NCI-H2081 (cell line): Measurements from ENCODE around the gene ADAMTS1.

ENCODE experiments used
- DNase-seq, 2 experiments: peaks; one replicate each; lab custom pipeline; 2025; lab: John Stamatoyannopoulos, UW

The ADAMTS1 gene

DNA sequence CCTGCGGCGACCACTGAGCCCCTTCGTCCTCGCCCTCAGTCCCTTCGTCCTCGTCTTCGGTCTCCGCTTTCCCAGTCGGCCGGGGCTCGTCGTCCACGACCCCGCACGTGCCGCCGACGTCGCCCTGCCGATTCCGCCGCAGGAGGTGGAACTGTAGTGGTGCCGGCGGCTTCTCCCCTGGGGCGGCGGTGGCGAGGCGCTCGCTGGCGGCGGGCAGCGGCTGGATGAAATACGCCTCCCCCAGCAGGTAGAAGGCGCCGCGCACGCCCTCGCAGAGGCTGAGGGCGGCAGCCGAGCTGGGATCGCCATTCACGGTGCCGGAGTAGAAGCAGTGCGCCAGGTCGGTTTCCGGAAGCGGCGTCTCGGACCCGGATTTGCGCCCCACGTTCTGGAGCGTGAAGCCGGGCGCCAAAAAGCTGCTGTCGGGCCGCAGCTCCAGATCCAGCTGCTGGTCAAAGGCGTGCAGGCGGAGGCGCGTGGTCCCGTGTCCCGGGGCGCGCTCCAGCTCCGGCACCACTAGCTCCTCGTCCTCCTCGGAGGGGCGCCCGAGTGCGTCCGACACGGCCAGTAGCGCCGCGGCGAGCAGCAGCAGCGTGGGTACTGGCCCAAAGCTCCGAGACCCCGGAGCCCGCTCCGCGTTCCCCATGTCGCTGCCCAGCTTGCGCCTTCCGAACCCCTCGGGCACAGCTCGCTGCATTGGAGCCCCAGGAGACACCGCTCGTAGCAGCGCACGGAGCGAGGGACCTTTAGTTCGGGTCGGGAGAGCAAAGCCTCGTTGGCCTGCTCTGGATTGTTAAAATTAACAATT lies 747 bp downstream of the ADAMTS1 start:
- peak; percentile 1 to 19 for DNase-seq

DNA sequence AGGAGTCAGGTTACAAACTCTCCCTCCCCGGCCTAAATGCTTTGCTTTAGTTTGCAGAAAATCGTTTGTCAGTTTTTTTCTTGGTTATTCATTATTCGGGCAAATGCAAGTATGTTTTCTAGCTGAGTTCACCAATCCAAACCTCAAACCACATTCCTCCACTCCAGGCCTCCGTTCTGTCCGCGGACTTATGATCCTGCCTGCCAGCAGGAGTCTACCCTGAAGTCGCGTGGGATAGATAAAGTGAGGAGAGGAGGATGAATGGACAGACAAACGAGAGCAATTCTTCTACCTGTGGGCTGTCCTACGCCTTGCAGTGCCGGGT lies 1.3 kb downstream of the ADAMTS1 start:
- no peak for DNase-seq

DNA sequence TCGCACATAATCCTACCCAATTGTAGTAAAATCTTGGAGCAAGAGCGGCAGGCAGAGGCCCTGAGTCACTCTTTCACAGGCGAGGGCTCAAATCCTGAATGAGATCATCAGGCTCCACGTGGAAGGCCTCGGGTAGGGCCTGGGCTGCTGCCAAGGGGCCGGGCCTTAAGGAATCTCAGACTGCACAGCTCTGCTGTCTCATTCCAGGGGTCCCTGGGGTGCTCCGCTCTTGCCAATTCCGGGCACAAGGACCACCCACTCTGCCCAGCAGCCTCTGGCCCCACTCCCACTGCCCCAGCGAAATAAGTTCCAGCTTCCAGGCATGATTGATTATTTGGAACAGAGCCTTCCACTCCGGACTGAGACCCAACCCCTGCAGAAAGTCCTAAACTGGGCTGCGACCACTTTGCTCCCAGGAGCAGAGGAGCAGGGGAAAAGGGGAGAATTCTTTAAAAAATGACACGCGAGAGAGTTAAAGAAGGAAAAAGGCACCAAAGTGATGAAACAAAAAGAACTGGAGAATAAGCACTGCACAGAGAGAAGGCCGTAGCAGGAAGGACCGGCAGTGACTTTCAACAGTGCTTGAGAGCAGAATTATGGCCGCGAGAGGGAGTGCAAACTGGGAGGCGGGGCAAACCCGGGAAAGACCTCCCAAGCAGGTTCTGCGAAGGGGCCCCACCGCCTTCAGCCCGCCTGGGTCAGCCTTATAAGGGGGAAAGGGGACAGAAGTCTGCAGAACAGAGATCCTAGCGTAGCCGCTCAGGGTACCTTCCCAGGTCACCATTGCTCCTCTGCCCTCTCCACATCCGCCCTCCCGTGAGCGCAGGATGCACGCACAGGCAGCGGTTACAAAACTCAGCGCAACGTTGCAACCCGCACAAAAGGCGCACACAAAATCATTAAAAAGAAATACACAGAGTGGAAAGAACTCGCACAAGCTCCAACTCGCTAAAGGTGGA lies 2.0 kb downstream of the ADAMTS1 start:
- no peak for DNase-seq

DNA sequence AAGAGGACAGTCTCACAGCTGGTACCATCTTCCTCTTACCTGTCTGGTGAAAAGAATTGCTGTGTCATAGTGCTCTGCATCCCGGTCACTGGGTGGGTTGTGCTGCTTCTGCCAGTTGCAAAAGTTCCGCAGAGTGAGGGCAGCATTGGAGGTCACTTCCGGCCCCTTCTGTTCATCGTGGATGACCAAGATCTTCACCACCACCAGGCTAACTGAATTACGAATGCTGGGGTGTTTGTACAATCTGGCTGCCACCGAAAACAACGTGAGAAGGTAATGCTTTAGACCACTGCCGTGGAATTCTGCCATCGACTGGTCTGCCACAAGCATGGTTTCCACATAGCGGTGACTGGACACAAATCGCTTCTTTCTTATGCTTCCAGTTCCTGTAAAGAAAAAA lies 2.9 kb downstream of the ADAMTS1 start:
- no peak for DNase-seq

DNA sequence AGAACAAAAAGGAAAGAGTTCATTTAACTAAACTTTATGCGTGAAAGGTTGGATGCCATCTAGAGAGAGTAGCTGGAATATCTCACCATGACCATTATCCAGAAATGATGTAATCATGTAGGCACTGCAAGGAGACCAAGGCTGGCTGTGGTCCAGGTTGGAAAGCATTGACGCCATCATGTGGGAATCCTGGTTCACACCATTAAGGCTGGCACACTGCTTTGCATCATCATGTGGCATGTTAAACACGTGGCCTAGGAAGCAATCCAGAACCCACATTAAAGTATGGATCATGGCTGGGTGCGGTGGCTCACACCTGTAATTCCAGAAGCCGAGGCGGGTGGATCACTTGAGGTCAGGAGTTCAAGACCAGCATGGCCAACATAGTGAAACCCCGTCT lies 4.3 kb downstream of the ADAMTS1 start:
- peak in 1 of 2 experiments; percentile 10 for DNase-seq

DNA sequence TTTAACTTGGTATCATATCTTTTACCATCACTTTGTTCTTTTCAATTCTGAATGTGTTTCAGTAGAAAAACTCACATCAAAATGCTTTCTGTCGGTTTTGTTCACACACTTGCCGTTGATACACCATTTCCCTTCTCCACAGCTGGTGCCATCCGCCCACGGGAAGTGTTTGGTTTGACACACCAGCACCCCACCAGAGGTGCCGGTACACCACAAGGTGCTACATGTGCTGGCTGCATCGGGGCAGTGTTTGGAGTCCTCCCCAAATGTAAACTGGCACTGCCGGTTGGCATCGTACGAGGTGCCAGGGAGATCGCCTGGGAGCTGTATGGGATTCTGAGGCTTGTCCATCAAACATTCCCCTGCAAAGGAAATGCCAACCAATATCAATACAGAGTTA lies 5.0 kb downstream of the ADAMTS1 start:
- no peak for DNase-seq

DNA sequence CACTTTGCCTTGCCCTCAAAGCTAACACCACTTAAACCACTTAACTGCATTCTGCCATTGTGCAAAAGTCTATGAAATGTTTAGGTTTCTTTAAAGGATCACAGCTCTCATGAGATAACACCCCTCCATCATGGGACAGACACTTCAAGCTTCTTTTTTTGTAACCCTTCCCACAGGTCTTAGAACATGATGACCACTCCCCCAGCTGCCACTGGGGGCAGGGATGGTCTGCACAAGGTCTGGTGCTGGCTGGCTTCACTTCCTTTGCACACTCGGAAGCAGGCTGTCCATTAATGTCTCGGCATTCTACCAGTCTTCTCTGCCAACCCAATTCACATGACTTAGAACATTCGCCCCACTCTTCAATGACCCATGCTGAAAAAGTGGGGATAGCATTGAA lies 7.7 kb downstream of the ADAMTS1 start:
- no peak for DNase-seq

DNA sequence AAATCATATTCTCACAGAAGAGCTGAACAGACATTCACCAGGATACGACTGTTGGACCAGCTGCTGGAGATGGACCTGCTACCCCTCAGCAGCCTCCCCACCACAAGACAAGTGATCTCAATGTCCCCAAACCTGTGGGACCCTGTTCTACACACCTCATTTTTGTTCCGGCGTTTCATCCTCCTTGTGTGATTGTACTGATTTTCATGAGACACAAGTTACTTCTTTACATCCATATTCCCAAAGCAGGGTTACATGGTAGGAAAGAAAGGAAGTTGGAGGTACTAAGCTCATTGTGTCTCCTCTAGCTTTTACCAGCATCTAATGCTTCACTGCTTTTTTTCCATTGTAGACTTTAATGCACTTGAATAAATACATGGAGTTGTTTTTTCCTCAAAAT lies 8.7 kb downstream of the ADAMTS1 start:
- DNase-seq = no peak

DNA sequence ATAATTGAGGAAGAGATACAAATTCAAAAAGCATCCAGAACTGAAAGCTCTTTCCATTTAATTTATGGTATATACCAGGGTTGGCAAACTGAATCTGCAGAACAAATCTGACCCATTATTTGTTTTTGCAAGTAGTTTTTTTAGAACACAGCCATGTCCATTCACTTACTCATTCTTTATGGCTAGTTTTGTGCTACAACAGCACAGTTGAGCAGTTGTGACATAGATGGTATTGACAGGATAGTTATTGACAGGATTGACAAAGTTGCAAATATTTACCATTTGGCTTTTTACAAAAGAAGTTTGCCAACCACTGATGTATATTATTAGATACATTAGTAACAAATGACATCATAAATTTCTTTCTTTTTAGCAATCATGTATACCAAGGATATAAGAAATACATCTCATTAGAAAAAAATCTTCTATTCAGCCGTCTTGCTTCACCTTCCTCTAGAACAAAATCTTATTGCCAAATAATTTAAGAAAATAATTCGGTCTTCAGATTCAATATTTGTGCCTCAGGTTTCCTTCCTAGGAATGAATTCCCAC lies 9.4 kb downstream of the ADAMTS1 start:
- no peak for DNase-seq

DNA sequence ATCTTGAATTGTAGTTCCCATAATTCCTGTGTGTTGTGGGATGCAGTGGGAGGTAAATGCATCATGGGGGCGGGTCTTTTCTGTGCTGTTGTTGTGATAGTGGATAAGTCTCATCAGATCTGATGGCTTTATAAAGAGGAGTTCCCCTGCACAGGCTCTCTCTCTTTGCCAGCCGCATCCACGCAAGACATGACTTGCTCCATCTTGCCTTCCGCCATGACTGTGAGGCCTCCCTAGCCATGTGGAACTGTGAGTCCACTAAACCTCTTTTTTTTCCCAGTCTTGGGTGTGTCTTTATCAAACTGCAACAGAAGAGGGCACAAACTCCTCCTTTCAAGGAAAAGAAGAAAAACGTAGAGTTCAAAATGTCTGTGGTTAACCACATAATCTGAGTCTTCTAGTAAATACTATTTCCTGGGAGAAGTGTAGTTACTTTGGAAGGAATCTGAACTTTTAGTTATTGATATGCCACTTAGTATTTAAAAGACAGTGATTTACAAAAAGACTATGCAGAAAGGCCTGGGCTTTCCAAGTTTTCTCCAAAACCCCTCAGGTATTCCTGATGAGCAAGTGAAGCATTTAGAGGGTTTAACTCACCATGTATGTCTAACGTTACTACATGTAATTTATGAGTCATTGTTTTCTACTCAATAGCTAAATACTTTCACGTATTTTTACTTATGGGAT lies 10.0 kb downstream of the ADAMTS1 start:
- DNase-seq = no peak

DNA sequence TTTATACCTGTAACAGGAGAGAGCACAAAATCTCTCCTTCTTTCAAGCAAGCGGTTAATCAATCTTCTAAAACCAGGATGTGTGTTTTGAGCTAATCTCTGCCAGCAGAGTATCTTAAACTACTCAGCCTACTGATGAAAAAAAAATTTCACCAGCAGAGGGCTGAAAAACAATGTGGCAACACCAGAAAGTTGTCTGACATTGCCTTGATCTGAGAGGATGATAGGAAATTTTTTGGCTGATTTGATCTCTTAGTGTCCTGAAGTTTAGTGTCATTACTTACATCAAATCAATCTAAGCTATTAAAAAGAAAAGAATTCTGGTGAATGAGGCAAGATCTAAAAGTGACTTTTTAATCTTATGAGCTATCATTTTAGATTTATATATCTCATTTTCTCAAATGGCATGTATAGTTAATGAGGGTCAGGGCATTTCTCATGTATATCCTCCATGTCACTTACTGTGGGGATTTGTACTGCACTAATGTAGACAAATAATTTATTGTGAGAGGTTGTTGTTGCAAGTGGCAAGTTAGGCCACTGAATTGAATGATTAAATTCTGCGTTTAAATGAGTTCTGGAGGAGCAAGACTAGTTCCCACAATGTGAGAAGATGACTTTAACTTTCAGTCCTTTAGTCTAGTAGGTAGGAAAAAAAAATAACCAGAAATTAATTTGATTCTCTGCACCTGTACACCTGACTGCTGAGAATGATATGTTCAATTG lies 10.9 kb downstream of the ADAMTS1 start:
- no peak for DNase-seq

DNA sequence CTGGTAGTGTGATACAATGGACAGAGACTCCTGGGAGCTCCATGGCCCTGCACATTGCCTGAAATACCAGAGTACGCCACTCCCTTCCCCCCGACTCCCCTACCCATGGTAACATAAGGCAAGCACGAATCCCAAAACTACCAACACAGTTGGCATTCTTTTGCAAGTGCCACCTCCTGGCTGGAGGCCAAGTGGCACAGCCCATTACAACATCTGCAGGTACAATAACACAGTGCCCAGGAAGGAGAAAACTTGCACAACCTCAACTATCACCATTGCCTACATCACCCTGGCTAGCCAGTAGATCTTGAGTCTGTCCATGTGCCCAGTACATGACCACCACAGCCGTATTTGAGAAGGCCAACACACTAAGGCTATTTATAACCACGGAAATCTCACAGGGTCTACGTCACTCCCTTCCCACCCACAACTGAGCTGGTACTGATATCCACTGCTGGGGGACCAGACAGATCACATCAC lies 11.7 kb downstream of the ADAMTS1 start:
- no peak for DNase-seq

DNA sequence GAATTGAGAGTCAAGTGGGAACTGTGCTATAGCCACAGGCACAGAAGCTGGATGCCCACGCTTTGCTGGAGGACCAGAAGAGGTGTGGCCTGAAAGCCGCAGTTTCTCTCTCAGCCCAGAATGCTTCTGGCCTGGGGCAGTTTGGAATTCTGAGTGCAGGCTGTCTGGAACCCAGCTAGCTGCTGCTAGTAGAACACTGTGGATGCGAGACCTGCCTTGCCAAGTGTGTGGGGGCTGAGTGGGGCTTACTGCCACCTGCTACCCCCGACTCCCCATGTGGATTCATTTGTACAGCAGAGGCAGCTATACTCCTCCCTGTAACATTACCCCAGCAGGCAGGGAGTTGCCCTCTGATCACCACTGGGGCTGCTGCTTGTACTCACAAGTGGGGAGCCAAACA lies 12.2 kb downstream of the ADAMTS1 start:
- no peak for DNase-seq

DNA sequence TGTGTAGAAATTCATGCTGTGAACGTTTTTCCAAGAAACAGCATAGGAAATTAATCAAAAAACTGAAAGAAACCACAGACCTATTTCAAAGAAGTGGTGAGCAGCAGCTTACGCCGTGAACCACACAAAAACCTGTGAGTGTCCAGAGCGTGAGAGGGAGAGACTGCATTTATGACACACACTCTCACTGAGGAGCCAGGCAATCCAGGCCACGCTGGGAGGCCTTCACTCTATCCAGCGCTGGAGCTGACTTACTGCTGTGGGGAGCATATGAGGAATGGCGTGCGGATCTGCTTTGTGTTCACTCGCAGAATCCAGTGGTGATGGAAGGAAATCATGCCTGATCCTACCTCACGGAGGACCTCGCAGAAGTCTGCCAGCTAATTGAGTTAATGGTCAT lies 12.7 kb downstream of the ADAMTS1 start:
- no peak for DNase-seq

DNA sequence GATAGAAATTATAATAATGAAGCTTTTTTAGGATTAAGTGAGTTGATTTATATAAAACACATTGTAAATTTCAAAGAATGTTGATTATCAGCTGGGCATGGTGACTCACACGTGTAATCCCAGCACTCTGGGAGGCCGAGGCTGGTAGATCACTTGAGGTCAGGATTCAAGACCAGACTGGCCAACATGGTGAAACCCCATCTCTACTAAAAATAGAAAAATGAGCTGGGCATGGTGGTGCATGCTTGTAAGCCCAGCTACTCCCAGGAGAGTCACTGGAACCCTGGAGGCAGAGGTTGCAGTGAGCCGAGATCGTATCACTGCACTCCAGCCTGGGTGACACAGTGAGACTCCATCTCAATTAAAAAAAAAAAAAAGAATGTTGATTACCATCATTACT lies 18.4 kb downstream of the ADAMTS1 start:
- DNase-seq = no peak

DNA sequence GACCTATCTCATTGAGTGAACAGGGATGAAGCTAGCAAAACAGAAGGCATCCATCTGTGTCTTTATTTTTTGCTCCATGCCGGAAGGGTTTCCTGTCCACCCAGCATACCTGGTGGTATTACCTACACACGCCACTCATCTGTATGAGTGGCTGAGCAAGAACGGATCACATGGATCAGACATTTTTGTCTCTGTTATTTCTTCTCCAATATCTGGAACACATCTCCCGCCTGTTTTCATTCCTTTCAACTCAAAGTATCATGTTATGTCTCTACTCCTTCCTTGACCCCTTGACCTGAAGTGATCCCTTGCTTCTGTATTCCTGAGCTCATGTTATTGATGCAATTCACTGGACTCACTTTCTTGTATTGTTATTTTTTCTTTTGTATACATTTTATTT lies 24.7 kb downstream of the ADAMTS1 start:
- no peak for DNase-seq

DNA sequence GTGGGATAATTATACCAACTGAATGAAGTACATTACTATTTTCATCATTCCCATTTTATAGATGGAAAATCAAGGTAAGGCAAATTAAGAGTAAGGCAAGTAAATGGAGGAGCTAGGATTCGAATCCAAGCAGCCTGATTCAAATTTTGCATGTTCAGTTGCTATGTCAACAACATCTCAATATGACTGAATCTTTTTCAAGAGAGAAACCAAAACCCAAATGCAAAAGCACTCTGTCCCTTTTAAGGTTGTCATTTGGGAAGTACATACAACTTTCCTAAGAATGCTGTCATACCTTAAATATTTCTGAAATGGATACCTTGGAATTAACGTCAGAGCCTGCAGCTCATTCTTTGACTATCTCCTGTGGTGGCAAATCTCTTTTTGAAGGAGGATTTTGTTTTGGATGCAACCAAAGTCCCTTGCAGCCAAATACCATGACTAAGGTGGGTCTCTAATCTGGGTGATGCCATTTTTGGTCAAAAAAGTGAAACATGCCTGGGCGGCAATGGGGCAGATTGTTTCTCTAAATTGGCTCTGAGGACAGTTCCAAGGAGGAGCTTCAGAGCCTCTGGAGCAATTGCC lies 25.4 kb downstream of the ADAMTS1 start:
- no peak for DNase-seq

DNA sequence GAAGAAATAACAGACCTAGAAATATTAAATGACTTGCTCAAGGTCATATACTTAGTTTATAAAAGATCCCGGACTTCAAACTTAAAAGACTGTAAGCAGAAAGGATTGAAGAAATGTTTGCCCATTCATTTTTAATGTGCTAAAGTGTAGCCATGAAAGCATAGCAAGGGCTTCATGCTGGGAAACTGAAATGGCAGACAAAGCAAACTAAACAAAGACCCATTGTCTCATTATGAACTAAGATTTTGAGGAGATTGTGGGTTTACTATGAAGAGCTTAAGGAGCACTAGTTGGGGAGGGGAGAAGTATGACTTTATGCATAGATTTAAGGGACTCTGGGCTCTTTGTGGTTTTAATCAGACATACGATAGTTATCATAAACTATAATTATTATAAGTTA lies 26.3 kb downstream of the ADAMTS1 start:
- DNase-seq = no peak

DNA sequence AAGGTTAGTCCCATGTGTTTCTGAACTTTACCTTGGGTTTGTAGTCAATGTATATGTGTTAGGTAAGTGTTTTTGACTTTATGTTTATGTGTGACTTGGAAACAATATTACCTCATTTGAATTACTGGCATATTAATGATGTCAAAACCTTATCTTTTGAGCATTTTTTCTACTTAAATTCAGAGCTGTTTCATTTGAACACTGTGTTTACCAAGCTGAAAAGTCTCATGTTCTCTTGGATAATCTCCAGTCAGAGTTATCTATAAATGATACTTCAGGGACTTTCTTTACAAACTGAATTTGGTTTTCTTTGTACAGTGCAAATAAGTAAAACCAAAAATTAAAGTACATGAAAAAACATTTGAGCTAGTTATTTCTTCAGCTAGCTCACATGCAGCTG lies 30.0 kb downstream of the ADAMTS1 start:
- no peak for DNase-seq

DNA sequence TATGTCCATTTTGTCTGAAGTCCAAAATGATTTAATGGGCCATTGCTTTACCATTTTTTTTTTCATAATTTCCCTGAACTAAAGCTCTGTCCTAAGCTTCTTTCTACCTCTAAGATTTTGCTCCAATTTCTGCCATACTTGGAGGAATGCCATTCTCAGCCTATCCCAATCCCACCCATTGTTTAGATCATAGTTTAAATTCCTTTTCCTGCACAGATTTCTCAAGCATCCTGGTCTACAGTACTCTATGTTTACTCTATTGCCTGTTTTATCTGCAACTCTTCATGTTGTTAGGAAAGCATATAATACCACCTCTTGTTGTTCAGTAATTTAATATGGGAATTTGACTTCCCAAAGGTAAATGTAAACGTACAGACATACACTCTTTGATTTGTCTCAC lies 30.8 kb downstream of the ADAMTS1 start:
- DNase-seq = no peak

DNA sequence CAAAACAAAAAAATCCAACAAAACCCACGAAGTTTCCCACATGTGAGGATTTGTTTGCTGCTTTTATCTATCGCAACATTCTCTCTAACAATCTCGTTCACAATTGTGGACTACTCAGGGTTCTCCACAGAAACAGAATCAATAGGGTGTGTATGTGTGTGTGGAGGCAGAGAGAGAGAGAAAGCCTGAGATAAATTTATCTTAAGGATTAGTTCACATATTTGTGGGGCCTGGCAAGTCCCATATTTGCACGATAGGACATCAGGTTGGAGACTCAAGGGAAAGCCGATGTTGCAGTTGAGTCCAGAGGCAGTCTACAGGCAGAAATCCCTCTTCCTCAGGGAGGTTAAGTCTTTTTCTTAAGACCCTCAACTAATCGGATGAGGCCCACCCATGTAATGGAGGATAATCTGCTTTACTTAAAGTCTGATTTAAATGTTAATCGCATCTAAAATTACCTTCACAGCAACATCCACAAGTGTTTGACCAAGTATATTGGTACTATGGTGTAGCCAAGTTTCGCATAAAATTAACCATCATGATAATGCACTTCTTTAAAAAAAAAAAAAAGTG lies 31.7 kb downstream of the ADAMTS1 start:
- no peak for DNase-seq
